NCI-H345 treated with DMSO at 0.1 percent for 48 hours (cell line): ENCODE results near the gene DACT2.

Experiments
- DNase-seq: peaks from one replicate; lab custom pipeline; 2025; ENCODE audit not compliant: unreplicated experiment; lab: John Stamatoyannopoulos, UW

Gene DACT2

DNA sequence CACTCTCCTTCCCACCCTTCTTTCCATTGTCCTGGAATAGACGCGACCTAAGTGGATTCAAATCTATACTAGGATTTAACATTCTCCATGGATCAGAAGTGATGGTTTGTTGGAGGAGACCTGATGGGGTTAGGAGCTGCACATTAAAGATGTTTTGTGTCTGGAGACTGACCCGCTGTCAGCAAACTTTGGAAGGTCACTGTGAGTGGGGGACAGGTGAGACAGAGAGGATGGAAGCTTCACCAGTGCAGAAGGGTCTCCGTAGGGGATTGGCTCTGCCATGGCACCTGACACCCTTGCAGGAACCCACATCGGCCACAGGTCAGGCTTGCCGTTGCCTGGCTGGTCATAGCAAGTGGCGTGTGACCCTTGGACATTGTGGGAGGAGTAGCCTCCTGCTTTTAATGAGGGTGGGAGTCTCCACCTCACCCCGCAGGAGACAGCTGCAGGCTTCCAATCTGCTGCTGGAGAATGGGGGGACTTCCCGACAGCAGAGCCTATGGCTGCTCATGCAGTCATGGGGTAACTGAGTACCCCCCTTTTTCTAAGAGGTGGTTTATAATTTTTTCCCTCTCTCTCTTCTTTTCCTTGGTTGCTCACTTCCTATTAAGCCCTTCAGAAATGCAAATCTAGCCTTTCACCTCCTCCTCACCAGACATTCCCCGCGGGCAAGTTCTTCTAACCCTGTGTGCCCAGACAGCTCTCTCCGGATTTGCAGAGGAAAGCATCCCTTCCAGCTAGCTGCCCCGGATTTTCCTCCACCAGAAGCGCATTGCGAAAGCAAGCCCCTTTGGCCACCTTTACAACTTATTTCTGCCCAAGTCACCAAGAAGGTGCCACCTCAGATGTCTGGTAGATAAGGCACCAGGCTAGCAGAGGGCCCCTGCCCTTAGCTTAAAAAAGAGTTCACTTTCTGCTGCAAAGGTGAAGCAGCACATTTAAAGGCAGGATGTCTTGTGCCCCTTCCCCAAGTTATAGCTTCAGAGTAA is 53.5 kb downstream of the DACT2 start:
- DNase-seq, result no peak

GRCh38 chr6:168265394-168265793 is 54.2 kb downstream of the DACT2 start:
- DNase-seq, result no peak

GRCh38 chr6:168264593-168265335 is 54.8 kb downstream of the DACT2 start:
- DNase-seq, result no peak

- DNase-seq, result no peak
Observed at GRCh38 chr6:168263351-168263905, 56.1 kb downstream of the DACT2 start.

- no peak for DNase-seq
Observed at GRCh38 chr6:168261234-168261633, 58.3 kb downstream of the DACT2 start.

DNA sequence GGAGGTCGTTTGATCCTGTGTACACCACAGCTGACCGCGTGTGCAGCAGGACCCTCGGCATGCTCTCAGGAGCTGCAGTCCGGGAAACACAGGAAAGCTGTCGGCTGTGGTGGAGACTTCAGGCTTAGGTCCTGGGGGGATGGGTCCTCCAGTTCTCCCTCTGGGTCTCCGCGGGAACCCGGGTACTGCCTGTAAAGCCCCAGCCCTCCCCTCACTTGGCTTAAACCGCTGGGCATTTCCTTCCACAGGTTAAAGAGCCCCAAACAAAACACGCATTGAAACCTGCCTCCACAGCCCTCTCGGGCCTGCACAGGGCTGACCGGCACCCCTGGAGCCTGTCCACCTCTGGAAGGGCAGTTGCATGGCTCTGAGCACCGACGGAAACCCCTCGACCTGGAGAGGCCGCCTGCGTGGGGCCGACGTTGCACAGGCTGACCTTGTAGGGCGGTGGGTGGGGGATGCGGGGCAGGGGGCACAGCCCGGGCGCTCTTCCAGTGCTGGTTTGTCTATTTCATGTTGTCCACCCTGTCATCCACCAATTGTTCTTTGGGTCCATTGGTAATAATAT is 59.1 kb downstream of the DACT2 start:
- no peak for DNase-seq

- no peak for DNase-seq
Observed at GRCh38 chr6:168258795-168259194, 60.8 kb downstream of the DACT2 start.

- DNase-seq, result no peak
Observed at GRCh38 chr6:168256940-168257339, 62.6 kb downstream of the DACT2 start.
